C4-2B (cell line): Measurements from ENCODE around the gene BRPF1.

ENCODE experiments used
- H3K27ac ChIP-seq: fragments of 450-650 bp; 2 replicates; pipeline ENCODE4 v1.5.1; 2017
- CTCF ChIP-seq: fragments of 450-650 bp; conservative IDR thresholded peaks from 2 replicates; pipeline ENCODE4 v1.5.1; 2017; ENCODE audit warnings: mild to moderate bottlenecking
- ZFX ChIP-seq: fragments of 450-650 bp; IDR thresholded peaks from 2 replicates; pipeline ENCODE4 v1.6.1; 2017

Gene BRPF1

DNA sequence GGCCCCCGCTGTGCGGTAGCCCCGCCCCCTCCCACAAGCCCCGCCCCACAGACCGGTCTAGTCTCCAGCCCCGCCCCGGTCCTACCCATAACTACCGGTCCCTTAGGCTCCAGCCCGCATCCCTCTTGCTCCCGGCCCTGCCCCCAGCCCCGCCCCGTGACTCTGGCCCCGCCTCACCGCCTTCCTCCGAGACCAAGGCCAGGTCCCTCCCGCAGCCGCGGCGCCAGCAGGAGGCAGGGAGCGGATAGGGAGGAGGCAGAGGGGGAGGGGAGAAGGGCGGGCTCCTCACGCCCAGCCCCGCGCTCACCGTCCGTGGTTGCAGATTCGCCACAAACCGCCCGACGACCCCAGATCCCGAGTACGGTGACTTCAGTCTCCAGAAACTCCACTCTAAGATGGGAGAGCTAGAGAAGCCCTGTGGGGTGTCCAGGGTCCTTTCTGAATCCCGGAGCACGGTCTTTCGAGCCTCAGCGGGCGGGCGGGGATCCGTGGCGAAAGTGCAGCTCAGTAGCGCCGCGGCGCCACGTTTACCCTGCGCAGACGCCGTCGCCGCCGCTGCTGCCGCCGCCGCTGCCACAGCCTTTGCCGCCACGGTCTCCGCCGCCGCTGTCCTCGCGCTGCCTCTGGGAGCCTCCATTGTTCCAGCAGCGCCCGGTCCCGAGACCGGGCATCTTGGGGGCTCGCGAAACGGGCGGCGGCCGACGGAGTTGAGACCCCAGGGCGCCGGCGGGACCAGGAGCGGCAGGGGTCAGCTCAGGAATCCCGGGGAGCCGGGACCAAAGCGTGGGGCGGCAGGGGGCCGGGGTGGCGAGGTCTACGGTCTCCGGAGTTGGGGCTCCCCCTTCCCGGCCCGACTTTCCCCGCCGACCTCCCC is at the start of gene BRPF1:
Gene BRPF1, plus strand, starts transcription at position 530 of the 874 bp plus-strand sequence. CDS start 2,406 bp downstream, outside the sequence.
- H3K27ac ChIP-seq, result peak within 1 kb of the TSS; percentile 94
- TF ChIP-seq ZFX, result peak; percentile 21; the same call in 1 of the 2 replicates
- no peak for TF ChIP-seq CTCF

- no peak for TF ChIP-seq ZFX
- TF ChIP-seq CTCF, result no peak
- no peak overlapping the region for H3K27ac ChIP-seq
Measured at GRCh38 chr3:9682096-9682495, 49.4 kb upstream of the BRPF1 start.

GRCh38 chr3:9683426-9683825 is 48.1 kb upstream of the BRPF1 start:
- TF ChIP-seq CTCF (no peak), ZFX (no peak)
- no peak overlapping the region for H3K27ac ChIP-seq

DNA sequence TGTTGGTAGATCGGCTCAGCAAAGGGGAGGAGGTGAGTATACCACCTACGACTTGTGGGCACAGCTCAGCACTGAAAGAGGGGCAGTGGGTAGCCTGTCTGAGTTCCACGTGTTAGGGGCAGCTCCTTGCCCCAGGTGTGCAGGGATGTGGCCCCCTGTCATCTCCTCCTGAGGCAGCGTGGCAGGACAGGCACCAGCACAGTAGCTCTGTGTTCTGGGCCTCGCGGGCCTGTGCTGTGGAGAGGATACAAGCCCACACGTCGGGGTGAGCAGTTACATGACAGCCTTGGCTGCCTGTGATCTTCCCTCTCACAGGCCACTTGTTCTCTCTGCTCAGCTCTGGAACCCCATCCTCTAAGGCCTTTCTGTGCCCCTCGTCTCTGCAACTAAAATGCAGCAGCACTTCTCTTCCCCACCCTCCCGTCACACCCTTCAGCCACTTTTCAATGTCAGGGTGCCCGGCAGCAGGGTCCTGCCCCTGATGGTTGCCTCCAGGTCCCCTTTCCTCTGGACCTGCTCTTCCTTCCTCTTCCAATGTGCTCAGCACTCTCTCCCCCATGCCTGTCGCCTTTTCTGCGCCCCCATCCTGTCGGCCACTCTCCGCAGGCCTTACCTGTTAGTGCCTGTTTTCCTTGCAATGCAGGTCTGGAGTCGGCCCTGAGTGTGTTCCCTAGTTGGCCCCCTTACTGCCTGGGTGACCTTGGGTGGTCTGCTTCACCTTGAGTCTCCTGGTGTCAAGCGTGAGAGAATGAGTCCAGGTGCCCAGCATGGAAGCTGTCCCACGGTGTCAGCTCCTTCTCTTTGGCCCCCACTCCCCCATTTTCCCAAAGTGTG is 46.1 kb upstream of the BRPF1 start:
- TF ChIP-seq ZFX (no peak), CTCF (no peak)
- H3K27ac ChIP-seq, result no peak overlapping the region

- H3K27ac ChIP-seq, result no peak overlapping the region
- TF ChIP-seq CTCF, result no peak
- TF ChIP-seq ZFX, result no peak
Measured at GRCh38 chr3:9686050-9686550, 45.4 kb upstream of the BRPF1 start.

- TF ChIP-seq CTCF, result no peak
- TF ChIP-seq ZFX, result no peak
- H3K27ac ChIP-seq, result no peak overlapping the region
Measured at GRCh38 chr3:9686703-9687102, 44.8 kb upstream of the BRPF1 start.

GRCh38 chr3:9687514-9687913 is 44.0 kb upstream of the BRPF1 start:
- no peak overlapping the region for H3K27ac ChIP-seq
- TF ChIP-seq ZFX (no peak), CTCF (no peak)
